GOT3 (cell line): Measurements from ENCODE around the gene KCNN3.
"Not testable (repeated sequence)": the region's sequence is repeated elsewhere in the genome, so short reads cannot be mapped to it uniquely, and the experiment has no call there.

Experiments used
- DNase-seq: peaks from one replicate; lab custom pipeline; 2025; ENCODE audit warnings: mixed read lengths; lab: John Stamatoyannopoulos, UW

The KCNN3 gene

GRCh38 chr1:154698320-154699096, 171.6 kb downstream of the KCNN3 start:
- no peak for DNase-seq

DNA sequence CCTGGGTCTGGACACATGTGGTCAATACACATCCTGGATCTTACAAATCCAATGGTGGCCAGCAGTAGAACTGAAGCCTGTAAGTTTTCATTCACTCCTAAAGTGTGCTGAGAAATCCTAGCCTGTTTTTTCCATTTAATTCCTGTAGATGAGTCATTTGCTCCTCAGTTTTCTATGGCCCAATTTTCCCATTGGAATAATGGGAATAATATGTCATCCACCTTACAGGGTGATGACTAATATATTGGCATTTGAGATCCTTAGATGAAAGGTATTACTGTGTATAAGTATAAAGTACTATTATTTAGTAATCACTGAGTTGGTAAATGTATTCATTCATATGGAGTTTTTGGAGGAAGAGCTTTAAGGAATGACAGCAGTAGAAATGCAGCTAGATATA, 172.4 kb downstream of the KCNN3 start:
- DNase-seq, result no peak

DNA sequence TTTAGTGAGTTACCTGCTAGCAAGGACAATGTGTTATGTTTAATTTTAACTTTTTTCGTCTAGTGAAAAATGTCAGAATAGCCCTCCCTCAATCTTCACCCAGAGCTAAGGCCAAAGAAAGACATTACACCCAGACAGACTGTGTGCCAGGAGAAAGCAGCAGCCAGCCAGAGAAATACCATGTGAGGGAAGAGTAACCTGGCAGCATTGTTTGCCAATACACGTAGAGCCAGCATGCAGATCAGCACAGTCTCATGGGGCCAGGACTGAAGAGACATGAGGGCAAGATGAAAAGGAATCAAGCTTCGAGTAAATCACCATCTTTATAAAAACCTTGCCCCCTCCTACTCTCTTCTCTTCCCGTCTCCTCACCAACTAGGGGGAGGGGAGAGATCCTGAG, 173.6 kb downstream of the KCNN3 start:
- DNase-seq, result no peak

DNA sequence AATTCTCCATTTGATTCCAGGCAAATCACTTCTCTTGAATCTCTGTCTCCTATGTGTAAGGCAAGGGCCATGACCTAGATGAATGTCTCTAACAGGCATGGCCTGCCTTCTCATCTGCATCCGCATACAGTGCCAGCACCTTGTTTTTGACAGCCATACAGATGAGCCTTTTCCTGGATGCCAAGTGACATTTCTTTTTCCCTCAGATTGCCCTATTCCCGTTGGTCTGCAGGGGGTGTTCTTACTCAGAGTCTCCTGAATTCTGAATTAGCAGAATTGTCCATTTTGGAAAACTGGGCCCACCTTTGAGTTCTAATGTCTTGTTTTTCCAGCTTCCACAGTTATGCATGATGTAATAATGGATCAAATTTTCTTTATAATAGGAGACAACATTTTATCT, 174.1 kb downstream of the KCNN3 start:
- DNase-seq, result no peak

- DNase-seq, result no peak
These were observed 175.1 kb downstream of the KCNN3 start for GRCh38 chr1:154694995-154695394.

GRCh38 chr1:154689083-154689482, 181.0 kb downstream of the KCNN3 start:
- DNase-seq, result no peak

DNA sequence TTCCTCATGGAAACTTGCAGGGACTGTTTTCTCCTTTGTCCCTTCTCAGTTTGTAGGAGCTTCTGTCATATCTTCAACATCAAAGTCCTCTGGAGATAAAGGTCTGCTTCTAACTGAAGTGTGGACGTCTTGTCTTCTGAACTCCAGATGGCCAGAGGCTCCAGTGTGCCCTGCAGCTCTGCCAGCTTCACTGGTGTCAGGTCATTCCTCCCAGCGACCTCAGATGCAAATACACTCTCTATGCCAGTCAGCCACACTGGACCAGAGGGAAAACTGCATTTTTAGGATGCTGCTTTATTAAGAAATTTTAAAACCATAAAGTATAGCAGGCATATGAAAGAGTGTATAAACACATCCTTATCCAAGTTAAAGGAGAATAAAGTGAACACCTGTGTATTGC, 183.6 kb downstream of the KCNN3 start:
- DNase-seq, result no peak

DNA sequence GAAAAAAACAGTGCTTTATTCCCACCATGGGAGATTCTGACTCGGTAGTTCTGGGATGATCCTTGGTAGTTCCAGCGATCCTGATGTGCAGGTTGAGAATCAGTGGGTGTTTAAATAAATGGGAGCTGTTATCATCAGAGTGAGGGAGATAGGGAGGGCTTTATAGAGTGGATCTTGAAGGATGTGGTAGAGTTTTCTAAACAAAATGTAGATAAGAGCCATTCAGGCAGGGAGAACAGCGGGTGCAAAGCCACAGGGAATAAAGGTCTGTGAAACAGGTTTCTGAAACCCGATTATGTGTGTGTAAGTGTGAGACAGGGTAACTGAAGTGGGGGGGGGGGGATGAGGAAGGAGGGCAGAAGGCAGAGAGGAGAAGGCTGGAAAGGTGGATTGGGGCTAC, 186.3 kb downstream of the KCNN3 start:
- DNase-seq, result no peak

GRCh38 chr1:154682254-154682653, 187.8 kb downstream of the KCNN3 start:
- no peak for DNase-seq

DNA sequence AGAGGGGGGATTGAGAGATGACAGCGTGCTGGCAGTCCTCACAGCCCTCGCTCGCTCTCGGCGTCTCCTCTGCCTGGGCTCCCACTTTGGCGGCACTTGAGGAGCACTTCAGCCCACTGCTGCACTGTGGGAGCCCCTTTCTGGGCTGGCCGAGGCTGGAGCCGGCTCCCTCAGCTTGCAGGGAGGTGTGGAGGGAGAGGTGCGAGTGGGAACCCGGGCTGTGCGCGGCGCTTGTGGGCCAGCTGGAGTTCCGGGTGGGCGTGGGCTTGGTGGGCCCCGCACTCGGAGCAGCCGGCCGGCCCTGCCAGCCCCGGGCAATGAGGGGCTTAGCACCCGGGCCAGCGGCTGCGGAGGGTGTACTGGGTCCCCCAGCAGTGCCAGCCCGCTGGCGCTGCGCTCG, 192.2 kb downstream of the KCNN3 start:
- not testable (repeated sequence) for DNase-seq

- not testable (repeated sequence) for DNase-seq
These were observed 193.2 kb downstream of the KCNN3 start for GRCh38 chr1:154676847-154677246.

DNA sequence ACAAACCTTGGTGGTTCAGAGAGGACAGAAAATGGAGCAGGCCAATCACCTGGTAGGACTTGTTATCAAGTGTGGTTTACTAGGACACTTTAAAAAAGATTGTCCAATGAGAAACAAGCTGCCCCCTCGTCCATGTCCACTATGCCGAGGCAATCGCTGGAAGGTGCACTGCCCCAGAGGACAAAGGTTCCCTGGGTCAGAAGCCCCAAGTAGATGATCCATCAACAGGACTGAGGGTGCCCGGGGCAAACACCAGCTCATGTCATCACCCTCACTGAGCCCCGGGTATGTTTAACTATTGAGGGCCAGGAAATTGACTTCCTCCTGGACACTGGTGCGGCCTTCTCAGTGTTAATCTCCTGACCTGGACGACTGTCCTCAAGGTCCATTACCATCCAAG, 195.6 kb downstream of the KCNN3 start:
- not testable (repeated sequence) for DNase-seq

GRCh38 chr1:154672245-154672644, 197.8 kb downstream of the KCNN3 start:
- DNase-seq, result not testable (repeated sequence)

DNA sequence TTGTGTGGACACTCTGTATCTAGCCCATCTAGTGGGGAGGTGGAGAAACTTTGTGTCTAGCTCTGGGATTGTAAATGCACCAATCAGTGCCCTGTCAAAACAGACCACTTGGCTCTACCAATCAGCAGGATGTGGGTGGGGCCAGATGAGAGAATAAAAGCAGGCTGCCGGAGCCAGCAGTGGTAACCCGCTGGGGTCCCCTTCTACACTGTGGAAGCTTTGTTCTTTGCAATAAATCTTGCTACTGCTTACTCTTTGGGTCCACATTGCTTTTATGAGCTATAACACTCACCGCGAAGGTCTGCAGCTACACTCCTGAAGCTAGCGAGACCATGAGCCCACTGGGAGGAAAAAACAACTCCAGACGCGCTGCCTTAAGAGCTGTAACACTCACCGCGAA, 198.7 kb downstream of the KCNN3 start:
- not testable (repeated sequence) for DNase-seq

DNA sequence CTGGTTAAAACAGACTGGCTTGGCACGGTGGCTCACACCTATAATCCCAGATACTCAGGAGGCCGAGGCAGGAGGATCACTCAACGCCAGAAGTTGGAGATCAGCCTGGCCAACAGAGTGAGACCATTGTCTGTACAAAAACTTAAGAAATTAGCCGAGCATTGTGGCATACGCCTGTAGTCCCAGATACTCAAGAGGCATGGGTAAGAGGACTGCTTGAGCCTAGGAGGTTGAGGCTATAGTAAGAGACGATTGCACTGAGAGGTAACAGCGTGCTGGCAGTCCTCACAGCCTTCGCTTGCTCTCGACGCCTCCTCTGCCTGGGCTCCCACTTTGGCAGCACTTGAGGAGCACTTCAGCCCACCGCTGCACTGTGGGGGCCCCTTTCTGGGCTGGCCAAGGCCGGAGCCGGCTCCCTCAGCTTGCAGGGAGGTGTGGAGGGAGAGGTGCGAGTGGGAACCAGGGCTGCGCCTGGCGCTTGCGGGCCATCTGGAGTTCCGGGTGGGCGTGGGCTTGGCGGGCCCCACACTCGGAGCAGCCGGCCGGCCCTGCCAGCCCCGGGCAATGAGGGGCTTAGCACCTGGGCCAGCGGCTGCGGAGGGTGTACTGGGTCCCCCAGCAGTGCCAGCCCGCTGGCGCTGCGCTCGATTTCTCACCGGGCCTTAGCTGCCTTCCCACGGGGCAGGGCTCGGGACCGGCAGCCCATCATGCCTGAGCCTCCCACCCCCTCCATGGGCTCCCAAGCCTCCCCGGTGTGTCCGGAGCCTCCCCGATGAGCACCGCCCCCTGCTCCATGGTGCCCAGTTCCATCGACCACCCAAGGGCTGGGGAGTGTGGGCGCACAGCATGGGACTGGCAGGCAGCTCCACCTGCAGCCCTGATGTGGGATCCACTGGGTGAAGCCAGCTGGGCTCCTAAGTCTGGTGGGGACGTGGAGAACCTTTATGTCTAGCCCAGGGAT, 199.5 kb downstream of the KCNN3 start:
- not testable (repeated sequence) for DNase-seq

DNA sequence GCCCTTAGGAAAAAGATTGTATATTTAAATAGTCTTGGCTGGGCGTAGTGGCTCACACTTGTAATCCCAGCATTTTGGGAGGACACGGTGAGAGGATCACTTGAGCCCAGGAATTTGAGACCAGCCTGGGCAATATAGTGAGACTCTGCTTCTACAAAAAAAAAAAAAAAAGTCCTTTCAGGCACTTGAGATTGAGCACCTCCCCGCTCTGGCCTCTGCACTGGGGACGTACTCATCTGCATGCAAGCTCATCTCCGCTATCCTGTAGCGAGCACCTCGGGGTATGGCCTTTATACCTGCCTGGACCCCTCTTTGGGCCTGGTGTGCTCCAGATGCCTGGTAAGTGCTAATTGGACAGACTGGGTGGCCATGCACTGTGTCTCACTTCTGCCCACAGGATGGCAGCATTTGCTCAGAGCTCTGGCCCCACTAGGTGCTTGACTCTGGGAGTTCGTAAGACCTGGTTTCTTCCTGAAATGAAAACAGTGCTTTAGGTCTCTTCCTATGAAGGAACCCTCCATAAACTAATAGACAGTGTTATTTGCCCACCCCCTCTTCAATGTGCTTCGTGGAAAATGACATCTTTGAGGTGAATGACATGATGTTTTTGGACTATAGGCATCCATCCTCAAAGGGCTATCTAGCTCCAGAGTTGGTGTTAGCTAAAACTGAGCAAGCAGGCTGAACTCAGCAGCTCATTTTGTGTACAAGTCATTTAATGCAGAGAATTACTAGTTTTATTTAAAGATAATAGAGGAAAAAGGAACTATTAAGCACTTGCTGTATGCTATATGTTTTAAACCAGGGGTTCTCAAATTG, 200.4 kb downstream of the KCNN3 start:
- no peak for DNase-seq

GRCh38 chr1:154666051-154666790, 203.9 kb downstream of the KCNN3 start:
- no peak for DNase-seq

- no peak for DNase-seq
These were observed 205.6 kb downstream of the KCNN3 start for GRCh38 chr1:154664331-154665002.

GRCh38 chr1:154663471-154664060, 206.5 kb downstream of the KCNN3 start:
- no peak for DNase-seq

- no peak for DNase-seq
These were observed 209.0 kb downstream of the KCNN3 start for GRCh38 chr1:154661110-154661509.
